NCI-H2029 (cell line): ENCODE measurements around the gene IL11.
A peak's percentile ranks its signal among the peaks of the same experiment; 100 is the strongest.
"Not testable (repeated sequence)": the region's sequence is repeated elsewhere in the genome, so short reads cannot be mapped to it uniquely, and the experiment has no call there.

Experiments used
- DNase-seq: peaks from one replicate; lab custom pipeline; 2025; lab: John Stamatoyannopoulos, UW

Gene IL11

DNA sequence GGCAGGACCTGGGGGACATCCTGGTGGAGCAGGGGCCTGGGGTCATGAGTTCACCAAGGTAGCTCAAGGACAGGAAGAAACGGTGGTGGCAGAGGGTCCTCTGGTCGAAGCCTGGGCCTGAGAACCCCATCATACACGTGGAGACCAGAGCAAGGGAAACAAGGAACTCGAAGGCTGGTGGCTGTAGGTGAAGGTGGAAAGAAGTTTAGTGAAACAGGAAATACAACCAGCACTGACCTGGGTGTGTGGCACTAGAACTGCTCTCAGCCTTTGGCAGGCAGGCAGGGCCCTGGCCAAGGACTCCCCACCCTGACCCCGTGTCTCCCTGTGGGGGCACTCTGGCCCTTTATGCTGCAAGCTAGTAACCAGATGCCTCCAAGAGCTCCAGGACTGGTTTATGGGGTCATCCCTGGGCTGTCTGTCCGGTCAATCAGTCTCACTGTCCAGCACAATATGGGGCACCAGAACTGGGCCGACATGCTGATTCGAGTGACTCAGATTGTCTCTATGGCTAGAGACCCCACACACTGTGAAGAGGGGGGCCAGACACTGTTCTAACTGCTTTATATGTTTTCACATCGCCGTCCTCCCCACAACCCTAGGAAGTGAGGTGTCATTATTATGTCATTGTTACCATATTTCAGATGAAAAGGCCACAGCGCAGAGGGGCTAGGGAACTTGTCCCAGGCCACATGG, 19.5 kb downstream of the IL11 start:
- no peak for DNase-seq

DNA sequence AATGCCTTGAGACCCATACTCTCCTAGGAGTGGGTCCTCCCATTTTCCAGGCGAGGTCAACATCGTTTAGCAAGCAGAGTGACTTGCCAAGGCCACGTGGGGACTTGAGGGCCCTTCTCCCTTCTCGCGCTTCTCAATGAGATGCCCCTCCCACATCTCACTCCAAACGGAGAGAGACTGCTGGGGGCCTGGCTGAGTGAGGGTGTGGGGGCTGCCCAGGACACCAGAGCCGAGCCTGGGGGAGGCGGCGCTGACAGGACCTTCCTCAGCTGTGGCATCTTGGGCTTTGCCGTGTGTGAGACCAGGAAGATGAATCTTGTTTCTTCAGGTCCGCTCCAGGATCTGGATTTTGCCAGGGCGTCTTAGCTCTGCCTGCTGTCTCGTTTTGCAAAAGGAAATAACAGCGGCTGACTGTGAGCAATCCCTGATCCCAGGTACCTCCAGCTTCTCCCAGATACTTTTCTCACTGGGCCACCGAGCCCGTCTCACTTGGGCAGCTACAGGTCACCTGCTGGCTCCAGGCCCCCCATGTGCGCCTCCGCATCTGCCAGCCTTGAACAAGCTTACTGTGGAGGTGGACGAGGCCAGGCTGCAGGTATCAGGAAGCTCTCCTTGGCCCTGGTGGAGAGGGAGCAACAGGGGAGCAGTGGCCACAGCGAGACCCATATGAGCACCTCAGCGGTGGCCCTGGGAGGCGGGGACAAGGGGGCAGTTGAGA, 21.8 kb downstream of the IL11 start:
- no peak for DNase-seq

DNA sequence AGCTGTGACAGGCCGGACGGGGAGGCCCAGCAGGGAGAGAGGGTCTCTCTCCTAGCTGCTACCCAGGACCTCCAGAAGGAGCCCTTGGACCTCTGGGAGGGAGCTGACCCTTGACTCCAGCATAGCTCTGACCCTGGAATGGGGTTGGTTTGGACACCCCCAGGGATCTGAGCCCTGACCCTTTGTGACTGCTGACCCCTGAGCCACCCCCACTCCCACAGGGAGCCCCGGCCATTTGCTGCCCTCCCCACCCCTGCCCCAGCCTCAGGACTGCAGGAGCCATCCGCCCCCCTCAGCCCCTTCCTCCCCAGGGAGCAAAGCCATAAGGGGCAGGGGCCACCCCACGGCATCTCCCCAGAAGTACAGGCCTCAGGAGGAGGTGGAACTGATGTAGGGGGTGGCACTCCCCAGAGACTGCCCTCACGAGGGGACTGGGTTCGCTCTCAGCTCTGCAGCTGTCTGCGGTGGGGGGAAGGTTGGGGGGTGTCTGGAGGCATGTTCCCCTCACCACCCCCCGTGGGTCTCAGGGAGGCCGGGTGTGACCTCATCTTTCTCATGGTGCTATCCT, 22.7 kb downstream of the IL11 start:
- no peak for DNase-seq

DNA sequence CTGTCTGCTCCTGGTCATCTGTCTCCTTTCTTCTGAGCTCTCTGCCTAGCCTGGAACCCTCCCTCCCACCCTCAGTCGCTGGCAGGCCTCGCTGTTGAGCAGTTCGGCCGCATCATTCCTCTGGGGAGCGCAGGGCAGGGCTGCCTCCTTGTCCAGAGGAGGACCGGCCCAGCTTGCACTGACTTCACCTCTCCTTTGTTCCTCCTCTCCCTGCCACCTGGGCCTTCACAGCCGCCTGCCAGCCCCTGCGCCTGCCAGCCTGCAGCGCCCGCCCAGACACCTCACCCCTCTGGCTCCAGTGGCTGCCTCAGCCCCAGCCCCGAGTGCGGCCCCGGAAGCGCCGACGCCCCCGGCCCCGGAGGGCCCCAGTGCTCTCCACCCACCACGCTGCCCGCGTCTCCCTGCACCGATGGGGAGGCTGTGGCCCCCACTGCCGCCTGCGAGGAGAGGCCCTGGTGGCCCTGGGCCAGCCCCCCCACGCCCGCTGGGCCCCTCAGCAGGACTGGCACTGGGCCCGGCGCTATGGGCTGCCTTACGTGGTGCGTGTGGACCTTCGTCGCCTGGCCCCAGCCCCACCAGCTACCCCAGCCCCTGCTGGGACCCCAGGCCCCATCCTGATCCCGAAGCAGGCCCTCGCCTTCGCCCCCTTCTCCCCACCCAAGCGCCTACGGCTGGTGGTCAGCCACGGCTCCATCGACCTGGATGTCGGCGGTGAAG, 23.4 kb downstream of the IL11 start:
- no peak for DNase-seq

DNA sequence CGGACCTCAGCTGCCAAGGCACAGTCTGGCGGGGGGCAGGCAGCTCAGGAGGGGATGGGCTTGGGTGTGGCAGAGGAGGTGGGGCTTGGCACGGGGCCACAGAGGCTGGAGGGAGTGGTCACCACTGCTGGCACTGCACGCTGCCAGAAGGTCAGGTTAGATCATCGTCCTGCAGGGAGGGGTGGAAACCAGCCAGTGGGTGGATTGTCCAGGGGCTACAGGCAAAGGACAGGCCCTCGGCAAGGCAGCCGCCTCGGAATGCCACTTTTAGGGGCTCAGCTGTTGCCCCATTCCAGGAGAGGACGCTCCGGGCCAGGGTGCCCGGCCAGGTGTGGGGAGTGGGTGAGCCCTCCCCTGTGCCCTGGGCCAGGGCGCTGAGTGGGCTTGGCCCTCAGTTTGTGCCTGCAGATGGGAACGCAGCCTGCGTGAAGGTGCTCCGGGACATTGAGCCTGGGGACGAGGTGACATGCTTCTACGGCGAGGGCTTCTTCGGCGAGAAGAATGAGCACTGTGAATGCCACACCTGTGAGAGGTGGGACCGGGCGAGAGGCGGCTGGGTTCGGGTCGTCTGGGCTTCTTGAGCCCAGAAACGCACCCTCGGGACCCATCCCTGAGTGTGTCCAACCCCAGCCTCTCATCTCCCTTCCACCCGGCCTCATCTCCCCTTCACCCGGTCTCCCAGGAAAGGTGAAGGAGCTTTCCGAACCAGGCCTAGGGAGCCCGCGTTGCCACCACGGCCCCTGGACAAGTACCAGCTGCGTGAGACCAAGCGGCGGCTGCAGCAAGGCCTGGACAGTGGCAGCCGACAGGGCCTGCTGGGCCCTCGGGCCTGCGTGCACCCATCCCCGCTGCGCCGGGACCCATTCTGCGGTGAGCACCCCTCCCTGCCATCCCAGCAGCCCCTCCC, 24.2 kb downstream of the IL11 start:
- no peak for DNase-seq

DNA sequence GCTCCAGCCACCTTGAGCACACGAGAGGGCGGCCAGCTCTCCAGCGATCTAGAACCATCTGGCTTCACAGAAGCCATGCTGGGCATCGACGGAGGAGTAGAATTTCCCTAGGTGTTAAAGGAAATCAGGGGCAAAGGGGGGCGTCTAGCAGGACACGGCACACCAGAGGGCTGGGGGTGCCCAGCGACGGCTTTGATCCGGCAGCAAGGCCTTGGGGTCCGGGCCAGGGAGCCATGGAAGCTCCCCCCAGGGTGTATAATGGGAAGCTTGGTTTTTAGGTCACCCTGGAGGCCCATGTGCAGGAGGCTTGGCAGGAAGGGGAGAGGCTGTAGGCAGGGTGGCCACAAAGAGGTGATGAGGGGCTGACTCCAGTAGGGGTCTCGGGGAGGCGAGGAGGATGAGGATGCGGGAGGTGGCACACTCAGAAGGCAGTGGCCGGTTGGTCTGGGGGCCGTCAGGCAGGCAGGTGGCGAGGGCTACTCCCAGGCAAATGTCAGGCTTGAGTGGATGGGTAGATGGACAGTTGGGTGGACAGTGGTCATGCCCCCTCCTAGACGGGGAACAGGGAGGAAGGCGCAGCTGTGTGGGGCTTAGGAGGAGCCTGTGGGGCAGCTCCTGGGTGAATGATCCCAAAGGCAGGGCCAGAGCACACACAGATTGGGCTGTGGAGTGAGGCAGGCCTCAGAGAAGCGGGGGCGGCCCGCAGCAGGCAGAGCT, 25.0 kb downstream of the IL11 start:
- DNase-seq: no peak

DNA sequence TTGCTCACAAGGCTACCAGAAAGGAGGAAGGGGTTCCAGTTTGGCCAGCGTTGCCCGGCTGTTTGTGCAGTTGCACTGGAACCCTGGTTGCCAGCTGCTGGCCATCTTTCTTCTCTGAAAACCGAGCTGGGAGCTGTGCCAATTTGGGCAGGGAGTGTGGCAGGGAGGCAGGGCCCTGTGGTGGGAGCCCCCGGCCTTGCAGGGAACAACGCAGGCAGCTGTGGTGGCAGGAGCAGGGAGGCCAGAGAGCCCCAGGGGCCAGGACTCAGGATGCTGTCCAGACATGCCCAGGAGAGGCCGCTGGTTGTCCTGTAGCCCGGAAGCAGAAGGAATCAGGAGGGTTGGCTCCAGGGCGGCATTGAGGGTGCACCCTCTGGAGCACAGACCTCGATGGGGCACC, 25.8 kb downstream of the IL11 start:
- DNase-seq: no peak

DNA sequence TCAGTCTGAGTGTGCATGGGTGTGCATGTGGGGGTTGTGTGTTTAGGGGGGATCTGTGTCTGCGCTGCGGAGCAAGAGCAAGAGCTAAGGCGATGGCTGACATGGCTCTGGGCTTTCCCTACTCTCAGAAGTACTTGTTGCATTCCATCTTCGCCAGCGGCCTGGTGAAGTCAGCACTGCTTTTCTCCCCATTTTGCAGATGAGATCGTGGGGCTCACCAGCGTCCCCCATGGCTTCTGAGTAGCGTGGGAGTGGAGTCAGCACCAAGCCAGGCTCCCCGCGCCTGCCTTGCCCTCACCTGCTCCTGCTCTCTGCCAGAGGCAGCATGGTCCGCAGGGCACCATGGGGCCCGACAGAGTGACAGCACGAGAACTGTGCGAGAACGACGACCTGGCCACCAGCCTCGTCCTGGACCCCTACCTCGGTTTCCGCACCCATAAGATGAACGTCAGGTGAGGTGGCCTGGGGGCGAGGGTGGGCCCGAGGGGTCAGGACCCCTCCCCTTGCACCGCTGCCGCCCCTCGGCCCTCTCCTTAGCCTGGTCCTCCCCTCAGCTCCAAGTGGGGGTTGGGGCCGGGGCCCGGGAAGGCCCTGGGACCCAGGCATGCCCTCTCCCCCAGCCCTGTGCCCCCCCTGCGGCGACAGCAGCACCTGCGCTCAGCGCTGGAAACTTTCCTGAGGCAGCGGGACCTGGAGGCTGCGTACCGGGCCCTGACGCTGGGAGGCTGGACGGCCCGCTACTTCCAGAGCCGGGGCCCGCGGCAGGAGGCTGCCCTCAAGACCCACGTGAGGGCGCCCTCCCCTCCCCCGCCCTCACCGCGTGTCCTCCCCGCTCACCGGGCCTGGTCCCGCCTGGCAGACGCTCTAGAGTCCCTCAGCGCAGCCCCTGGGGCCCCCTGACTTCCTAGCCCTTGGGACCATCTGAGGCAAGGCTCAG, 28.4 kb downstream of the IL11 start:
- no peak for DNase-seq

DNA sequence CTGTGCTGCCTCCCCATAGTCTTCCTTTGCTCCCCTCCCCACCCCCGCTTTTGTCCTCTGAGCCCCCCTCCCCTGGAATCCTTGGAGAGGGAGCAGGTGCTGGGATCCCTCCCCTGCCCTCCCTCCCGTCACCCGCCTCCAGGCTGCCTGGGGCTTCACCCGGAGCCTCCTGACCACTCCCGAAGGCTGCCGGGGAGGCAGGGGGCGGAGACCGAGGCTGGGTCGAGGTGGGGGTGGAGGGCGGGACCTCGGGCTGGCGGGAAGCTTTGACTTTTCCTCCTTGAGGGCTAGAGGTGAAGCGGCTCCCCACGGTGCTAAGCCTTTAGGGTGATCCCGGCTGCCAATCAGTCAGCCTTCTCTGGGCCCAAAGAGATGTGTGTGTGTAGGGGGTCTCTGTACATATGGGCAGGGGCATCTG, 29.1 kb downstream of the IL11 start:
- DNase-seq: peak; percentile 84

DNA sequence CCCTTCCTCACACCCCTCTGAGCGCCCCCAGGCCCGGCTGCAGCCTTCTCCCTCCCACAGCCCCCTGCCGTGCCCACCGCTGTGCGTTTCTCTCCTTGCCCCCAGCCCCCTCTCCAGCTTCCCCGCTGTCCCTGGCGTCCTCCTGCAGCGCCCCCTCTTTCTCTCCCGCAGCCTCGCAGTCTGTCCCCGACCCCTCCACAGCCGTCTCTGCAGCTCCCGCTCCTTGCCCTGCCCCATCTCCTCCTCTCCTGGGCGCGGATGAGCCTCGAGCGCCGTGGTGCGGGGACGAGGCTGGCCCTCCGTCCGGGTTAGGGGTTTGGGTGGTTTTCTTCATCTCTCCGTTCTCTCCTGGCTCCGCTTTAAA, 29.5 kb downstream of the IL11 start:
- DNase-seq: no peak

DNA sequence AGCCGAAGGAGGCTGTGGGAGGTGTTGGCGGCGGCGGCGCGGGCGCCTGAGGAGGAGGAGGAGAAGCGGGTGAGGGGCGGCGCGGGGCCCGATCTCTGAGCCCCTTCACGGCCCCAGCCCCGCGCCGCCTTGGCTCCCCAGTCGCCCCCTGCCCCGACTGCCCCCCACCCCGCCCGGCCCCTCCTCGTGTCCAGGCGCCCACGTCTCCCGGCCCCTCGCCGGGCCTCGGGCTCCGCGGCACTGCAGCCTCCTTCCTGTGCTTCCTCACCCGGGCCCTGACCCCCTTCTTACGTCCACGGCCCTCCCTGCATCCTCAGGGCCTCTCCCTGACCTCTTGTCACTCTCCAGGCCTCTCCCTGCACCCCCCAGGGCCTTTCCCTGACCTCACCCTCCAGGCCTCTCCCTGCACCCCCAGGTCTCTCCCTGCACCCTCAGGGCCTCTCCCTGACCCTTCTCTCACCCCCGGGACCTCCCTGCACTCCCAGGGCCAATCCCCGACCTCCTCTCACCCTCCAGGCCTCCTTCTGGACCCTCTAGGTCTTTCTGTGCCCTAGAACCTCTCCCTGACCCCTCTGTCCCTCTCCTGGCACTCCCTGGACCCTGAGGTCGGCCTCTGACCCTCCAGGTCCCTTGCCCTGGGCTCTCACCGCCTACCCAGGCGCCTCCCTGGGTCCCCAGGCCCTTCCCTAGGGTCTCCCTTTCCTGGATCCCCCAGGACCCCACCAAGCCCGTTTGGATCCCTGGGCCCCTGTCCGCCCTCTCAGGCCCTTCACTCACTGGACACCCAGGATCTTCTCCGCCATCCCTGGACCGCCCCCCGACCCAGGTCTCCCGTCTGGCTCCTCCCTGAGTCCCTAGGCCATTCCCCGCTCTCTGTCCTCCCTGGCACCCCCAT, 30.1 kb downstream of the IL11 start:
- DNase-seq: no peak

DNA sequence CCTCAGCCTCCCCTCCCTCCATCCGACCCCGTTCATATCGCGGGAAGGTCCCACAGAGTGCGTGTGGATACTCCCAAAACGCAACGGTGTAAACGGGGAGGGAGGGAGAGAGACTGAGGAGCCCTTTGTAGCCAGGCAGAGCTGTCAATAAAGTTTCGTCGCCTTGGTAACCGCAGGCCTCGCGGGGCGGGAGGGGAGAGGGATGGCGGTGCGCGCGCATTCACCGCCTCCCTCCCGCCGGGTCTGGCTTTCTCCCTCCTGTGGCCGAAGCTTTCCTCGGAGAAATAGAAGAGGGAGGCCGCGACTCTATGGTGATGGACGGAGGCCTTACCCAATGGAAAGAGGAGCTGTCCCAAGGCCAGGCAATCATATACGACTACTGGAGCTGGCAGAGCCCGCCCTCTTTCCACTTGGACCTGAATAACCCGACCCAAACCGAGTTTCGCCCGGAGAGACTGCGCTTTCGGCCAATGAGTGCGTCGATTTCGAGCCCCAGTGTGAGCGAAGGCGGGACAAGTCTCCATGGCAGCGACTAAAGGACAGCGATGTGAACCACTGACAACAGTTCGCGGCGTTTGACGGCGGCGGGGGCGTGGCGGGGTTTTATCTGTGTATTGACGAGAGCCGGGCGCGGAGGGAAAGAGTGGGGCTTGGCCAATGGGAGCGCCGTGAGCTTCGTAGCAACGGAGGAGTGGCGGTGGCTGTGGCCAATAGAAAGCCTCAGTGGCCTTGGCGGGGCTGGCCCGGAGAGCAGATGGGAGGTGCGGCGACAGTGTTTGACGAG, 31.0 kb downstream of the IL11 start, which contains the start of gene KMT5C:
TSS of gene KMT5C (plus strand) at position 772 of the 784 bp plus-strand sequence. CDS start 2,061 bp downstream, outside the sequence.
- peak; percentile 100 for DNase-seq

DNA sequence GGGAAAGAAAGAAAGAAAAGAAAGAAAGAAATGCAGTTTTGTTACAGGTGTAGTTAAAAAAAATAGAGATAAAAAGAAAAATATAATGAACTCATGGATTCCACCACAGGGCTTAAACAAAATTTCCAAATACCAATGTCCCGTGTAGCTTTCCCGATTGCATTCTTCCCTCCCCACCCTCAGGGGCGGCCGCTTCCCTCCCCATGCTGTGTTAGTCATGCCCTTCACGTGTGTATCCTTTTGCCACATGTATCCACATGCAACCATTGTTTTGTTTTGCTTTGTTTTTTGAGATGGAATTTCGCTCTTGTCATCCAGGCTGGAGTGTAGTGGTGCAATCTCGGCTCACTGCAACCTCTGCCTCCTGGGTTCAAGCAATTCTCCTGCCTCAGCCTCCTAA, 34.2 kb downstream of the IL11 start:
- DNase-seq: no peak

DNA sequence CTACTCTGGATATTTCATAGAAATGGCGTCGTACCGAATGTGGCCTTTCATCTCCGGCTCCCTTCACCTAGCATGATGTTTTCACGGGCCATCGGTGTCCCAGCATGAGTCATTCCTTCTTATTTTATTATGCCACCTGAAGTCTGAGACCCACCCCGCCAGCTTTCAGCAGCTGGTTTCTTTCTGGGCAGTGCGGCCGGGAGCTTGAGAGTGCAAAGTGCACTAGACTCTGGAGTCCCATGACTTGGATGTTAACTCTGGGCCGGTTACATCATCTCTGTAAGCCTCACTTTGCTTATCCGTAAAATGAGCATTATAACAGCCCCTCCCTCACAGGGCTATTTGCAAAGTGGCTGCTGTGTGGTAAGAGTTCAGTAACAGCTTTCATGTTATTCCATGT, 36.4 kb downstream of the IL11 start:
- no peak for DNase-seq

DNA sequence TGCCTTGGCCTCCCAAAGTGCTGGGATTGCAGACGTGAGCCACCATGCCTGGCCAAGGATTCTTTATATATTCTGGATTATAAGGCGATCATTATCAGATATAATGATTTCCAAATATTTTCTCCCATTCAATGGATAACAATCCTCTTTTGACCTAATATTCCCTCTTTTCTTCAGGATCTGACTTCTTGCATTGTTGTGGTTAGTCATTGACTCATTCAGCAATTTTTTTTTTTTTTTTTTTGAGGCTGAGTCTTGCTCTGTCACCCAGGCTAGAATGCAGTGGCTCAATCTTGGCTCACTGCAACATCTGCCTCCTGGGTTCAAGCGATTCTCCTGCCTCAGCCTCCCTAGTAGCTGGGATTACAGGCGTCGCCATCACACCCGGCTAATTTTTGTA, 40.5 kb downstream of the IL11 start:
- DNase-seq: not testable (repeated sequence)

DNA sequence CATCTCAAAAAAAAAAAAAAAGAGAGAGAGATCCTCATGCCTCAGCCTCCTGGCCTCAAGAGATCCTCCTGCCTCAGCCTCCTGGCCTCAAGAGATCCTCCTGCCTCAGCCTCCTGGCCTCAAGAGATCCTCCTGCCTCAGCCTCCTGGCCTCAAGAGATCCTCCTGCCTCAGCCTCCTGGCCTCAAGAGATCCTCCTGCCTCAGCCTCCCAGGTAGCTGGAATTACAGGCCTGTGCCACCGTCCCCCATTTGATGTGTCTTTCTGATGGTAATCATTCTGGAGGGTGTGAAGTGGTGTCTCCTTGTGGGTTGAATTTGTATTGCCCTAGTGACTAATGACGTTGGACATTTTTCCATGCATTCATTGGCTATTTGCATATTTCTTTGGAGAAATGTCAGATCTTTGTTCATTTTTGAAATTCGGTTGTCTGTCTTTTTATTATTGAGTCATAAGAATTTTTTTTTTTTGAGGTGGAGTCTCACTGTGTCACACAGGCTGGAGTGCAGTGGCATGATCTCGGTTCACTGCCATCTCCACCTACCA, 41.4 kb downstream of the IL11 start:
- not testable (repeated sequence) for DNase-seq

DNA sequence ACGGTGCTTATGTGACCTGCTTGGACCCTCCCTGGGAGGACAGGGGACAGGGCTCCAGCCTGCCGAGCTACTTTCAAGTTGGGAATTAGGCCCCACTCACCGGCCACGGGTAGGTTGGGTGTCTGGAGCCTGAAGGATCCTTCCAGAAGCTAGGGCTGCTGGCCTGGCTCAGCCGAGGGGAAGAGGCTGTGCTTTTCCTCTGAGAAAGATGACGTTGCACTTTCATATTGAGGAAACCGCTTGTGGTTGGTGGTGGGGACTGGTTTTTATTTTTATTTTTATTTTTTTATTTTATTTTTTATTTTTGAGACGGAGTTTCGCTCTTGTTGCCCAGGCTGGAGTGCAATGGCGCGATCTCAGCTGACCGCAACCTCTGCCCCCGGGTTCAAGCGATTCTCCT, 45.1 kb downstream of the IL11 start, which contains the start of gene TMEM150B:
TSS of gene TMEM150B (minus strand) at position 170 of the 400 bp plus-strand sequence. CDS start 4,305 bp downstream, outside the sequence.
- no peak for DNase-seq

DNA sequence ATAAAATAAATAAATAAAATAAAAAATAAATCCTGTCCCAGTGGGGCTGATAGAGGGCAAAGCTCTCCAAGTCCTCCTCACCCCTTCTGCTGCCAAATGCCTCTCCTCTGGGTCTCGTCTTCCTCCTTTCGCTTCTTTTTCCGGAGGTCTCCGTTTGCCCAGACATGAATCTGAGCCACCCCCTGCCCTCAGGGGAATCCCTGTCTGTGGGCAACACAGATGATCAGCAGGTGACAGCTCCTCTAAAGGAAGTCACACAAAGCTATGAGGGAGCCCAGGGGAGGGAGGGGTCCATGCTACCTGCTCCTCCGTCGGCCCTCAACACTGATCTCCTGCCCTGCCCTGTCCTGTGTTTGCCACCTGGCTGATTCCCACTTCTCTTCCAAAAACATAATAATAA, 45.6 kb downstream of the IL11 start:
- DNase-seq: no peak
